HepG2 (cell line): Measurements from ENCODE around the gene SLC25A22. TPM values are rescaled to one million over a fixed set of nuclear protein-coding genes. Genes with fewer than 3 reads are reported as not detected.

Experiments used
- CREB1 ChIP-seq, 2 experiments: fragments of 450-650 bp in 1 of 2; IDR thresholded peaks; 2 replicates each; pipeline ENCODE4 v1.6.1; 2016 to 2017; ENCODE audit warnings: control low read depth in 1 of 2, mild to moderate bottlenecking in 1 of 2, missing compliant biosample characterization in 1 of 2, missing genetic modification characterization in 1 of 2
- ERF ChIP-seq: IDR thresholded peaks from 2 replicates; pipeline ENCODE4 v1.6.1; 2018; ENCODE audit warnings: missing biosample characterization, missing genetic modification reagents
- GLI4 ChIP-seq: sonication (generic); formaldehyde crosslinking; IDR thresholded peaks from 2 replicates; pipeline ENCODE4 v1.5.1; 2020; ENCODE audit warnings: missing genetic modification reagents, mild to moderate bottlenecking, moderate library complexity, borderline replicate concordance
- SP1 ChIP-seq, 2 experiments: fragments of 450-650 bp in 1 of 2; sonication (generic) in 1 of 2; formaldehyde crosslinking in 1 of 2; IDR thresholded peaks; 2 replicates each; pipeline versions ENCODE4 v1.4.0 to v1.6.1; 2016 to 2020; ENCODE audit warnings: missing genetic modification reagents in 1 of 2
- ZNF230 ChIP-seq: sonication (generic); formaldehyde crosslinking; IDR thresholded peaks from 2 replicates; pipeline ENCODE4 v1.4.0; 2020; ENCODE audit warnings: mild to moderate bottlenecking, missing genetic modification reagents
- polyA plus RNA-seq, 8 experiments: library from polyadenylated mRNA; depleted of rRNA in 3 of 8; stranded (reverse) in 7 of 8; unstranded in 1 of 8; fragments of >200 nt; fragmentation: Illumina TruSeq in 4 of 8; extraction: Trizol in 4 of 8; gene quantifications; 2 replicates each; pipeline versions ENCODE4 v1.2.1 to v1.2.3, GENCODE V29; 2011 to 2016; ENCODE audit warnings: low read depth in 4 of 8, missing spikeins in 1 of 8, mixed read lengths in 1 of 8; ENCODE audit not compliant: insufficient read depth in 1 of 8
- total RNA-seq, 5 experiments: library from RNA; depleted of rRNA; stranded (reverse); fragments of >200 nt; fragmentation: Illumina TruSeq; extraction: Trizol; gene quantifications; 2 replicates each; pipeline ENCODE4 v1.2.3, GENCODE V29; 2016; ENCODE audit warnings: low read depth in 1 of 5
- TF ChIP-seq, protein P1 (sequence below): sonication (generic); formaldehyde crosslinking; conservative IDR thresholded peaks from 2 replicates; pipeline ENCODE4 v1.4.0; 2020; ENCODE audit warnings: missing genetic modification reagents
- TF ChIP-seq, protein P2 (sequence below): IDR thresholded peaks from 2 replicates; pipeline ENCODE4 v1.6.1; 2016; ENCODE audit warnings: low read depth, missing genetic modification reagents, missing compliant biosample characterization
- TF ChIP-seq, protein P3 (sequence below): sonication (generic); formaldehyde crosslinking; IDR thresholded peaks from 2 replicates; pipeline ENCODE4 v1.4.0; 2020; ENCODE audit warnings: missing genetic modification reagents
- TF ChIP-seq, protein P4 (sequence below): sonication (generic); IDR thresholded peaks from 2 replicates; pipeline ENCODE4 v1.6.1; 2016; ENCODE audit warnings: low read depth, borderline replicate concordance
- TF ChIP-seq, protein P5 (sequence below): IDR thresholded peaks from 2 replicates; pipeline ENCODE4 v1.4.0; 2020; ENCODE audit warnings: mild to moderate bottlenecking, missing genetic modification reagents
- TF ChIP-seq, protein P6 (sequence below): sonication (generic); formaldehyde crosslinking; IDR thresholded peaks from 2 replicates; pipeline ENCODE4 v1.8.1; 2023; ENCODE audit warnings: mild to moderate bottlenecking, missing genetic modification reagents

The SLC25A22 gene
- total and polyA plus RNA-seq, 2 of the 13 experiments (the other 11 are each of a cell fraction or from before 2014, with no cell fraction given): 12.4 to 19.2 TPM

DNA sequence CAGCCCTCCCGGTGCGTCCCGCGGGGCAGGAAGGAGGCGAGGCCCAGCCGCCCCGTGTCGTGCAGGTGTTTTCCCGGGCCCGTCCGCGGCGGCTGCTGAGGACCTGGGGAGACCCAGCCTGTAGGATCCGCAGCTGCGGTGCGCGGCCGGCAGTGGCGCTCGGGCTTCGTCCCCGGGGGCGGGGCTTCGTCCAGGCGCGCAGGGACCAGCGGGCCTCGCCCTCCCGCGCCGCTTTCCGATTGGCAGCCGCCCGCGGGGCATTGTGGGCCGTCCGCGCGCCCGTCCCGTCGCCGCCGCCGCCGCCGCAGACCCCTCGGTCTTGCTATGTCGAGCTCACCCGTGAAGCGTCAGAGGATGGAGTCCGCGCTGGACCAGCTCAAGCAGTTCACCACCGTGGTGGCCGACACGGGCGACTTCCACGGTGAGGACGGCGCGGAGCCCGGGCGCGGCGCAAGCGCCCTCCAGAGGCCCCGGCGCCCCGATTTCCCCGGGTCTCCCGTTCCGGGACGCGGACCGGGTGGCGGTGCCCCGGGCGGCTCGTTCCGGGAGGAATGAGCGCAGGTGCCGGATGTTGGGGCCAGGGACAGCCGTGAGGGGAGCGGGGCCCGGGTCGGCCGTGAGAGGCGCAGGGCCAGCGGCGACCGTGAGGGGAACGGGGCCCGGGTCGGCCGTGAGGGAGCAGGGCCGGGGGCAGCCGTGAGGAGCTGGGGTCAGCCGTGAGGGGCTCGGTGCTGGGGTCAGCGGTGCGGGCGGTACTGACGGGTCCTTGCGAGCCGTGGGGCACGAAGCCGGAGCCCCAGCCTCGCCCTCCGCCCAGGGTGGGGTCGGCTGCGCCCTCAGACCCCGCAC lies 50.7 kb downstream of the SLC25A22 start, which contains the start of gene TALDO1 (continued):
- TF ChIP-seq, protein P1, sequence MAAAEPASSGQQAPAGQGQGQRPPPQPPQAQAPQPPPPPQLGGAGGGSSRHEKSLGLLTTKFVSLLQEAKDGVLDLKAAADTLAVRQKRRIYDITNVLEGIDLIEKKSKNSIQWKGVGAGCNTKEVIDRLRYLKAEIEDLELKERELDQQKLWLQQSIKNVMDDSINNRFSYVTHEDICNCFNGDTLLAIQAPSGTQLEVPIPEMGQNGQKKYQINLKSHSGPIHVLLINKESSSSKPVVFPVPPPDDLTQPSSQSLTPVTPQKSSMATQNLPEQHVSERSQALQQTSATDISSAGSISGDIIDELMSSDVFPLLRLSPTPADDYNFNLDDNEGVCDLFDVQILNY (CRISPR knock-in tag): peak; percentile 76
- TF ChIP-seq, protein P2, sequence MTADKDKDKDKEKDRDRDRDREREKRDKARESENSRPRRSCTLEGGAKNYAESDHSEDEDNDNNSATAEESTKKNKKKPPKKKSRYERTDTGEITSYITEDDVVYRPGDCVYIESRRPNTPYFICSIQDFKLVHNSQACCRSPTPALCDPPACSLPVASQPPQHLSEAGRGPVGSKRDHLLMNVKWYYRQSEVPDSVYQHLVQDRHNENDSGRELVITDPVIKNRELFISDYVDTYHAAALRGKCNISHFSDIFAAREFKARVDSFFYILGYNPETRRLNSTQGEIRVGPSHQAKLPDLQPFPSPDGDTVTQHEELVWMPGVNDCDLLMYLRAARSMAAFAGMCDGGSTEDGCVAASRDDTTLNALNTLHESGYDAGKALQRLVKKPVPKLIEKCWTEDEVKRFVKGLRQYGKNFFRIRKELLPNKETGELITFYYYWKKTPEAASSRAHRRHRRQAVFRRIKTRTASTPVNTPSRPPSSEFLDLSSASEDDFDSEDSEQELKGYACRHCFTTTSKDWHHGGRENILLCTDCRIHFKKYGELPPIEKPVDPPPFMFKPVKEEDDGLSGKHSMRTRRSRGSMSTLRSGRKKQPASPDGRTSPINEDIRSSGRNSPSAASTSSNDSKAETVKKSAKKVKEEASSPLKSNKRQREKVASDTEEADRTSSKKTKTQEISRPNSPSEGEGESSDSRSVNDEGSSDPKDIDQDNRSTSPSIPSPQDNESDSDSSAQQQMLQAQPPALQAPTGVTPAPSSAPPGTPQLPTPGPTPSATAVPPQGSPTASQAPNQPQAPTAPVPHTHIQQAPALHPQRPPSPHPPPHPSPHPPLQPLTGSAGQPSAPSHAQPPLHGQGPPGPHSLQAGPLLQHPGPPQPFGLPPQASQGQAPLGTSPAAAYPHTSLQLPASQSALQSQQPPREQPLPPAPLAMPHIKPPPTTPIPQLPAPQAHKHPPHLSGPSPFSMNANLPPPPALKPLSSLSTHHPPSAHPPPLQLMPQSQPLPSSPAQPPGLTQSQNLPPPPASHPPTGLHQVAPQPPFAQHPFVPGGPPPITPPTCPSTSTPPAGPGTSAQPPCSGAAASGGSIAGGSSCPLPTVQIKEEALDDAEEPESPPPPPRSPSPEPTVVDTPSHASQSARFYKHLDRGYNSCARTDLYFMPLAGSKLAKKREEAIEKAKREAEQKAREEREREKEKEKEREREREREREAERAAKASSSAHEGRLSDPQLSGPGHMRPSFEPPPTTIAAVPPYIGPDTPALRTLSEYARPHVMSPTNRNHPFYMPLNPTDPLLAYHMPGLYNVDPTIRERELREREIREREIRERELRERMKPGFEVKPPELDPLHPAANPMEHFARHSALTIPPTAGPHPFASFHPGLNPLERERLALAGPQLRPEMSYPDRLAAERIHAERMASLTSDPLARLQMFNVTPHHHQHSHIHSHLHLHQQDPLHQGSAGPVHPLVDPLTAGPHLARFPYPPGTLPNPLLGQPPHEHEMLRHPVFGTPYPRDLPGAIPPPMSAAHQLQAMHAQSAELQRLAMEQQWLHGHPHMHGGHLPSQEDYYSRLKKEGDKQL (CRISPR knock-in tag): no peak
- TF ChIP-seq, protein P3, sequence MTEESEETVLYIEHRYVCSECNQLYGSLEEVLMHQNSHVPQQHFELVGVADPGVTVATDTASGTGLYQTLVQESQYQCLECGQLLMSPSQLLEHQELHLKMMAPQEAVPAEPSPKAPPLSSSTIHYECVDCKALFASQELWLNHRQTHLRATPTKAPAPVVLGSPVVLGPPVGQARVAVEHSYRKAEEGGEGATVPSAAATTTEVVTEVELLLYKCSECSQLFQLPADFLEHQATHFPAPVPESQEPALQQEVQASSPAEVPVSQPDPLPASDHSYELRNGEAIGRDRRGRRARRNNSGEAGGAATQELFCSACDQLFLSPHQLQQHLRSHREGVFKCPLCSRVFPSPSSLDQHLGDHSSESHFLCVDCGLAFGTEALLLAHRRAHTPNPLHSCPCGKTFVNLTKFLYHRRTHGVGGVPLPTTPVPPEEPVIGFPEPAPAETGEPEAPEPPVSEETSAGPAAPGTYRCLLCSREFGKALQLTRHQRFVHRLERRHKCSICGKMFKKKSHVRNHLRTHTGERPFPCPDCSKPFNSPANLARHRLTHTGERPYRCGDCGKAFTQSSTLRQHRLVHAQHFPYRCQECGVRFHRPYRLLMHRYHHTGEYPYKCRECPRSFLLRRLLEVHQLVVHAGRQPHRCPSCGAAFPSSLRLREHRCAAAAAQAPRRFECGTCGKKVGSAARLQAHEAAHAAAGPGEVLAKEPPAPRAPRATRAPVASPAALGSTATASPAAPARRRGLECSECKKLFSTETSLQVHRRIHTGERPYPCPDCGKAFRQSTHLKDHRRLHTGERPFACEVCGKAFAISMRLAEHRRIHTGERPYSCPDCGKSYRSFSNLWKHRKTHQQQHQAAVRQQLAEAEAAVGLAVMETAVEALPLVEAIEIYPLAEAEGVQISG (CRISPR knock-in tag): peak; percentile 75
- TF ChIP-seq, protein P4, sequence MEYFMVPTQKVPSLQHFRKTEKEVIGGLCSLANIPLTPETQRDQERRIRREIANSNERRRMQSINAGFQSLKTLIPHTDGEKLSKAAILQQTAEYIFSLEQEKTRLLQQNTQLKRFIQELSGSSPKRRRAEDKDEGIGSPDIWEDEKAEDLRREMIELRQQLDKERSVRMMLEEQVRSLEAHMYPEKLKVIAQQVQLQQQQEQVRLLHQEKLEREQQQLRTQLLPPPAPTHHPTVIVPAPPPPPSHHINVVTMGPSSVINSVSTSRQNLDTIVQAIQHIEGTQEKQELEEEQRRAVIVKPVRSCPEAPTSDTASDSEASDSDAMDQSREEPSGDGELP: peak; percentile 48; the same call in 1 of the 2 replicates
- TF ChIP-seq ZNF230: peak; percentile 42; the same call in 1 of the 2 replicates
- peak; percentile 49; the same call in 1 of the 2 replicates for TF ChIP-seq ERF (CRISPR knock-in tag)
- TF ChIP-seq CREB1 (IDR thresholded peaks at IDR 0.05): no peak
- TF ChIP-seq CREB1 (CRISPR knock-in tag; IDR thresholded peaks at IDR 0.05): no peak
- TF ChIP-seq, protein P5, sequence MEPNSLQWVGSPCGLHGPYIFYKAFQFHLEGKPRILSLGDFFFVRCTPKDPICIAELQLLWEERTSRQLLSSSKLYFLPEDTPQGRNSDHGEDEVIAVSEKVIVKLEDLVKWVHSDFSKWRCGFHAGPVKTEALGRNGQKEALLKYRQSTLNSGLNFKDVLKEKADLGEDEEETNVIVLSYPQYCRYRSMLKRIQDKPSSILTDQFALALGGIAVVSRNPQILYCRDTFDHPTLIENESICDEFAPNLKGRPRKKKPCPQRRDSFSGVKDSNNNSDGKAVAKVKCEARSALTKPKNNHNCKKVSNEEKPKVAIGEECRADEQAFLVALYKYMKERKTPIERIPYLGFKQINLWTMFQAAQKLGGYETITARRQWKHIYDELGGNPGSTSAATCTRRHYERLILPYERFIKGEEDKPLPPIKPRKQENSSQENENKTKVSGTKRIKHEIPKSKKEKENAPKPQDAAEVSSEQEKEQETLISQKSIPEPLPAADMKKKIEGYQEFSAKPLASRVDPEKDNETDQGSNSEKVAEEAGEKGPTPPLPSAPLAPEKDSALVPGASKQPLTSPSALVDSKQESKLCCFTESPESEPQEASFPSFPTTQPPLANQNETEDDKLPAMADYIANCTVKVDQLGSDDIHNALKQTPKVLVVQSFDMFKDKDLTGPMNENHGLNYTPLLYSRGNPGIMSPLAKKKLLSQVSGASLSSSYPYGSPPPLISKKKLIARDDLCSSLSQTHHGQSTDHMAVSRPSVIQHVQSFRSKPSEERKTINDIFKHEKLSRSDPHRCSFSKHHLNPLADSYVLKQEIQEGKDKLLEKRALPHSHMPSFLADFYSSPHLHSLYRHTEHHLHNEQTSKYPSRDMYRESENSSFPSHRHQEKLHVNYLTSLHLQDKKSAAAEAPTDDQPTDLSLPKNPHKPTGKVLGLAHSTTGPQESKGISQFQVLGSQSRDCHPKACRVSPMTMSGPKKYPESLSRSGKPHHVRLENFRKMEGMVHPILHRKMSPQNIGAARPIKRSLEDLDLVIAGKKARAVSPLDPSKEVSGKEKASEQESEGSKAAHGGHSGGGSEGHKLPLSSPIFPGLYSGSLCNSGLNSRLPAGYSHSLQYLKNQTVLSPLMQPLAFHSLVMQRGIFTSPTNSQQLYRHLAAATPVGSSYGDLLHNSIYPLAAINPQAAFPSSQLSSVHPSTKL (CRISPR knock-in tag): 0 out of 2 replicates have a peak, but pooled peaks have one; percentile 12
- 0 out of 2 replicates have a peak, but pooled peaks have one; percentile 50 for TF ChIP-seq GLI4
- TF ChIP-seq, protein P6, sequence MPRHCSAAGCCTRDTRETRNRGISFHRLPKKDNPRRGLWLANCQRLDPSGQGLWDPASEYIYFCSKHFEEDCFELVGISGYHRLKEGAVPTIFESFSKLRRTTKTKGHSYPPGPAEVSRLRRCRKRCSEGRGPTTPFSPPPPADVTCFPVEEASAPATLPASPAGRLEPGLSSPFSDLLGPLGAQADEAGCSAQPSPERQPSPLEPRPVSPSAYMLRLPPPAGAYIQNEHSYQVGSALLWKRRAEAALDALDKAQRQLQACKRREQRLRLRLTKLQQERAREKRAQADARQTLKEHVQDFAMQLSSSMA (CRISPR knock-in tag): no peak
- TF ChIP-seq SP1 (IDR thresholded peaks at IDR 0.05): no peak
- peak; percentile 59; the same call in 1 of the 2 replicates for TF ChIP-seq SP1 (CRISPR knock-in tag; IDR thresholded peaks at IDR 0.05)
